NB4 (cell line): ENCODE results near the gene TMEM253.

ENCODE experiments used
- CTCF ChIP-seq: IDR thresholded peaks from one replicate; pipeline ENCODE4 v1.5.1; 2012; ENCODE audit warnings: low read depth, low read length
- MYC ChIP-seq: IDR thresholded peaks from 2 replicates; pipeline ENCODE4 v1.6.1; 2011; ENCODE audit warnings: low read depth, low read length
- POLR2A ChIP-seq: IDR thresholded peaks from 2 replicates; pipeline ENCODE4 v1.6.1; 2011; ENCODE audit warnings: mild to moderate bottlenecking; ENCODE audit not compliant: insufficient read length; ENCODE audit errors: extremely low read depth
- TF ChIP-seq, protein P1 (sequence below): IDR thresholded peaks from 2 replicates; pipeline ENCODE4 v1.6.1; 2011; ENCODE audit warnings: low read depth, low read length

- no peak for TF ChIP-seq CTCF
- TF ChIP-seq POLR2A: no peak
- TF ChIP-seq MYC: no peak
- TF ChIP-seq, protein P1, sequence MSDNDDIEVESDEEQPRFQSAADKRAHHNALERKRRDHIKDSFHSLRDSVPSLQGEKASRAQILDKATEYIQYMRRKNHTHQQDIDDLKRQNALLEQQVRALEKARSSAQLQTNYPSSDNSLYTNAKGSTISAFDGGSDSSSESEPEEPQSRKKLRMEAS: no peak
Measured at GRCh38 chr14:21090940-21091663, 9.8 kb upstream of the TMEM253 start.
